ENCODE data around the gene SALL2. TPM values are rescaled to one million over a fixed set of nuclear protein-coding genes. Genes with fewer than 3 reads are reported as not detected.
"Not testable (repeated sequence)": the region's sequence is repeated elsewhere in the genome, so short reads cannot be mapped to it uniquely, and the experiment has no call there.

Gene SALL2
- total RNA-seq = 1 to 10 TPM; 6.2 to 6.7 TPM
- polyA plus RNA-seq = 1 to 10 TPM; 2.5 to 3.8 (median 2.5) TPM
- 0.34 to 5.6 (median 3.2) reads per million in 6 experiments for total RNA-seq

DNA sequence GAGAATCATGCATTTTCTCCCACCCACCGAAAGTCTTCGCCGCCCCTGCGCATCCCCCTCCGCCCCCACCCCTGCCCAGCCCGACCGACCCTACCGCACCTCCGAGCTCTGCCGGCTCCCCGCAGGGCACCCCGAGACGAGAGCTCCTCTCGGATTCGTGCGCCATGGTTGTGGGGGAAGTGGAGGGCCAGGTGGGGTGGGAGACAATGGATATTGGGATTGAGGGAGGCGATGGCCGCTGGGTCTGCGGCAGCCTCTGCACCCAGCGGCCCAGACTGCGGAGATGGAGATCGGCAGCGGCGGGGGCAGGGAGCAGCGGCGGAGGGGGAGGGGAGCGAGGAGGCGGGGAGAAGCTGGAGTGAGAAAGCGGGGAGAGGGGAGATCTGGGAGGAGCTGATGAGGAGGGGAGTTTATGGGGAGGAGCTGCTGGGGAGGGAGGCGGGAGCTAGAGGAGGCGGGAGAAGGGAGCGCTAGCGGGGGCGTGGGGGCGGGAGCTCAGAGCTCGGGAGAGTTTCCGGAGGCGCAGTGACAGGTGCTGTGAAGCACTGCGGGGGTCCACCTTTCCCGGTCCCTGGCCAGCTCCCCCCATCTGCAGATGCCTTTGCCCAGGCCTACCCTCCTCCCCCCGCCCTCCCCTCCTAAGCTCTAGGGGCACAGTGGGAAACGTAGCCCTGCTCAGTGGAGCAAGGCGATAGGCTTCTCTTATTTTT is at the start of gene SALL2:
Gene SALL2 (minus strand): TSS at position 385 of the 710 bp plus-strand sequence. CDS start 219 bp downstream, at position 166.
- DNase-seq (peak; percentile 26 to 78 (median 60)), ATAC-seq (peak; percentile 82 to 87)
- POLR2A ChIA-PET = interaction anchor here (0.7 to 4.8 kb wide), 10 partner anchors 9 to 1481 kb away, joined by 3 to 46 read pairs (median 4); partner anchors contain the start of genes CHD8, METTL3, RAB2B and TOX4
- H3K4me1 Mint-ChIP-seq = peaks cover 9 to 35% (median 19%) of the 10 kb centered on the region in 4 donors
- H3K9me3 Mint-ChIP-seq = no peaks in the 10 kb centered on the region
- H3K36me3 Mint-ChIP-seq = no peaks in the 10 kb centered on the region
- peaks cover 0 to 2% (median 0%) of the 10 kb centered on the region in 5 donors for H3K27me3 Mint-ChIP-seq
- H3K27ac Mint-ChIP-seq = peak within 1 kb of the TSS; percentile 75 to 94 (median 84)
- H3K4me3 Mint-ChIP-seq = peak within 1 kb of the TSS; percentile 77 to 96 (median 88)

DNA sequence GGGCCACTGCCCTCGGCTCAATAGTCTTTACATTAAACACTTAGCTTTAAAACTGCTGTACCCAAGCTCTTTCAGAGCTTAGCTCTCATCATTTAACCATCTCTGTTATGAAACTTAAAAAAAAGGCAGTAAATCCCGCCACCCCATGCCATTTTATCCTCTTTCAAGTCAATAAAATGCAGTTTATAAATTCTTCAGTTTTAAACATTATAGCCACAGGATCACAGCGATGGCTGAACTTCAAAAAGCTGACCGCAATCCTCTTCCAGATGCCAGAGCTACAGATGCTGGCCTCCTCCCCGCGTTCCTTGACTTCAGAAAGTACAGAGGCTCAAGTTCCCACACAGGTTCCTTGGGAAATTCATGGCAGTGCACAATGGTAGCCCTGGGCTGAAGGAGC is 49.5 kb upstream of the SALL2 start:
- Mint-ChIP-seq H3K36me3 (peaks cover 0 to 4% (median 0%) of the 10 kb centered on the region in 3 donors), H3K27ac (no peak overlapping the region), H3K4me1 (no peaks in the 10 kb centered on the region), H3K27me3 (peaks cover 4 to 19% (median 14%) of the 10 kb centered on the region in 5 donors), H3K9me3 (peaks cover 0 to 4% (median 0%) of the 10 kb centered on the region in 9 donors), H3K4me3 (no peak overlapping the region)
- no peak for ATAC-seq
- POLR2A ChIA-PET = no interaction called here
- DNase-seq = no peak

DNA sequence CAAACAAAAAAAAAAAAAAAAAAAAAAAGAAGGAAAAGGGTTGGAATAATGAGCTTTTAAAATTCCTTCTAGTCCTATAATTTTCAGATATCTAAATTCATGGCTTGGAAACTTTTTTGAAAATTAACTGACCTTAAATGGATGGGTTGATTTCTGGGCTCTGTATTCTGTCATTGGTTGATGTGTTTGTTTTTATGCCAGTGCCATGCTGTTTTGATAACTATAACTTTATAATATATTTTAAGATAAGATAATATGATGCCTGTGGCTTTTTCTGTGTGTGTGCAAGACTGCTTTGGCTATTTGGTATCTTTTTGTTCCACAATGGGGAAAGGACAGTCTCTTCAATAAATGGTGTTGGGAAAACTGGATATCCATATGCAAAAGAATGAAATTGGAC is 46.5 kb upstream of the SALL2 start:
- peaks cover 0 to 4% (median 0%) of the 10 kb centered on the region in 3 donors for H3K36me3 Mint-ChIP-seq

DNA sequence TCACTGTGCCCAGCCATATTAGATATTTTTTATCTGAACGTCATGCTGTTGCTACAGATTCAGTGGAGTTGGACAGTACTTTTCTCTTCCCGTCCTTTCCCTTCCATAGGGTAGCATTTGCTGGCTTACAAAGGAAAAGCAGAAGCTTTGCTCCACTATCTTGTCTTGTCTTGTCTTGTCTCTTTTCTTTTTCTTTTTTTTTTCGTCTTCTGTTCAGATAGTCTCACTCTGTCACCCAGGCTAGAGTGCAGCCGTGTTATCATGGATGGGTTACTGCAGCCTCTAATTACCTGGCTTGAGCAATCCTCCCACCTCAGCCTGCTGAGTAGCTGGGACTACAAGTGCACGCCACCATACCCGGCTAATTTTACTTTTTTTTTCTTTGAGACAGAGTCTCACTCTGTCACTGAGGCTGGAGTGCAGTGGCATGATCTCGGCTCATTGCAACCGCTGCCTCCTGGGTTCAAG is 32.6 kb upstream of the SALL2 start:
- peaks cover 3 to 6% (median 5%) of the 10 kb centered on the region in 4 donors for H3K4me1 Mint-ChIP-seq
- ATAC-seq = no peak
- peak overlapping the region in 1 of 10 donors; percentile 34 for H3K4me3 Mint-ChIP-seq
- no peaks in the 10 kb centered on the region for H3K36me3 Mint-ChIP-seq
- no peaks in the 10 kb centered on the region for H3K9me3 Mint-ChIP-seq
- H3K27ac Mint-ChIP-seq = peak overlapping the region in 2 of 10 donors; percentile 52 to 60
- DNase-seq = no peak
- POLR2A ChIA-PET = no interaction called here
- H3K27me3 Mint-ChIP-seq = no peaks in the 10 kb centered on the region

More for the DNA sequence above, 46.5 kb upstream of the SALL2 start:
- no peak for ATAC-seq
- POLR2A ChIA-PET = interaction anchor here (0.6 kb wide), 1 partner anchor 154 kb away, joined by 3 read pairs; no protein-coding TSS in a partner anchor
- Mint-ChIP-seq H3K27ac (no peak overlapping the region), H3K4me1 (no peaks in the 10 kb centered on the region), H3K4me3 (no peak overlapping the region), H3K9me3 (peaks cover 0 to 4% (median 0%) of the 10 kb centered on the region in 9 donors), H3K27me3 (peaks cover 4 to 29% (median 22%) of the 10 kb centered on the region in 5 donors)
- no peak for DNase-seq

DNA sequence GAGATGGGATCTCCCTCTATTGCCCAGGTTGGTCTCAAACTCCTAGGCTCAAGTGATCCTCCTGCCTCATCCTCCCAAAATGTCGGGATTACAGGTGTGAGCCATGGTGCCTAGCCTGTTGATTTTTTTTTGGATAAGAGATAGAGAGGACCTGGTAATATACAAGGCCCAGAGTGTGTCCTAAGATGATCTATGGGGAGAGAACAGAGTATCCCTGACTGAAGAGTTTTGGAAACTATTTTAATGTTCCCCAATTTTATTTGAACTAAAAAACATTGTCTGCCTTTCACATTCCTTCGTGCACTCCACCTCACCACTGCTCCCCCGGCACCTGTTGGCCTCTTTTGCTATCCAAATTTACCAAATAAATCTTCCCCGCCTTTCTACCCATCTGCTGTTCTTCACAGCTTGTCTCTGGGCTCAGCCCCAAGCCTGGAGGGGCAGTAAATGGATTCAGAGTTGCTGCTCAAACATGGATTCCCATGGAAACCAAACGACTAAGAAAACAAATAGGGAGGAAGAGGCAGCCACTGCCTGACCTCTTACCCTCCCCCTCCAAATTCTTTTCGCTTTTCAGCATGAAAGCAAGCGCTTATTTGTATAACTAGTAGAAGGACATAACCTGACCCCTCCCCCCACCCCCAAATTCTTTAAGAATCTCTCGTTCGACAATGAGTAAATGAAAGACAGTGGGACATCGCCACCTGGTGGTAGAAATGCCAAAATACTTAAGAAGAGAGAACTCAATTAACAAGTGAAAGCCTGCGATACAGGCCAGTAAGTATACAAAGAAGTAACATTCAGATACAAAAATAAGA is 31.1 kb upstream of the SALL2 start:
- peaks cover 3 to 6% (median 5%) of the 10 kb centered on the region in 4 donors for H3K4me1 Mint-ChIP-seq
- no peaks in the 10 kb centered on the region for H3K36me3 Mint-ChIP-seq
- POLR2A ChIA-PET = interaction anchor here (0.5 to 0.9 kb wide), 2 partner anchors 61 to 99 kb away, joined by 3 to 5 read pairs; no protein-coding TSS in a partner anchor
- H3K4me3 Mint-ChIP-seq = peak overlapping the region; percentile 1 to 65 (median 34)
- ATAC-seq (peak; percentile 80 to 82), DNase-seq (peak; percentile 43 to 91 (median 76))
- H3K9me3 Mint-ChIP-seq = no peaks in the 10 kb centered on the region
- H3K27me3 Mint-ChIP-seq = no peaks in the 10 kb centered on the region
- H3K27ac Mint-ChIP-seq = peak overlapping the region in 9 of 10 donors; percentile 4 to 91 (median 83)

DNA sequence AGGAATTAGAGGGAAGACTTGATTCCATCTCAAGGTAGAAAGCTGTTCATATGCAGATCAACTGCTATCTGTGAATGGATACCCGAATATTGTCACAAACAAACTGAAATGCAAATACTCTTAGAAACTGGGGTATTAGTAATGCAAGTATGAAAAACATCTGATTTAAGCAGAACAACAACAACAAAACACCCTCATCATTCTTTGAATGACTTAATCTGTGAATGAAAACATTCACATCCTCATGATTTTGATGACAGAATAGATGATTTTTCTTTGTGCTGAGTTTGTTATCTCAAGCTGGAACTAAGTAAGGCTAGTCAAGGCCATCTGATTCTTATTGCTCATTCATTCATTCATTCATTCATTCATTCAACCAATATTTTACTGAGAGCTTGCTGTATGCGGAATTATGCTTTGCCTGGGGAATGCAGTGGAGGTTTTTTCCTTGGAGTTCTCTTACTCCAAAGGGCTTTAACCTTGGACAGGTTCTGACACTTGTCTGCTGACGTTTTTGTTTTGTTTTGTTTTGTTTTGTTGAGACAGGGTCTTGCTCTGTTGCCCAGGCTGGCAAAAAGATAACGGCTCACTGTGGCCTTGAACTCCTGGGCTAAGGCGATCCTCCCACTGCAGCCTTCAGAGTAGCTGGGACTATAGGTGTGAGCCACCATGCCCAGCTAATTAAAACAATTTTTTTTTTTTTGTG is 30.4 kb upstream of the SALL2 start:
- POLR2A ChIA-PET = interaction anchor here (0.5 to 0.9 kb wide), 5 partner anchors 44 to 101 kb away, joined by 3 to 5 read pairs (median 4); partner anchors contain the start of gene CHD8

DNA sequence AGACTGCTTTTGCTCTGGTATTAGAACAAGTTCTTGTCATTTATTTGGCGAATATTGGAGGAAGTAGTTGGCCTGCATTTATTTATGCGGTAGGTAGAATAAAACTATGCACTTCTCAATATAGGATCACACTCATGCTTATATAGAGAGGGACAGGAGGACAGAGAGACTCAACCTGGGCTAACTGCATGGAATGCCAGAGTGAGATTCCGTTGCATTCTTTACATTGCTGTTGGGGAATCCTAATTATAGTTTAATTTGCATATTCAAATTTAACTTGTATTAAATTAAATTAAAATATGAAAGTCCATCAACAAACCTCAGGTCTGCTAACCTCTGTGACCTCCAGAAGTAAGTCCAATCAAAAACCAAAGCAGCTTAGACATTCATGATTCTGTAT is 27.1 kb upstream of the SALL2 start:
- no peak for DNase-seq
- Mint-ChIP-seq H3K36me3 (no peaks in the 10 kb centered on the region), H3K9me3 (no peaks in the 10 kb centered on the region), H3K27me3 (peaks cover 0 to 9% (median 3%) of the 10 kb centered on the region in 5 donors), H3K4me3 (no peak overlapping the region), H3K27ac (no peak overlapping the region), H3K4me1 (peaks cover 3 to 6% (median 5%) of the 10 kb centered on the region in 4 donors)
- POLR2A ChIA-PET = no interaction called here
- ATAC-seq = no peak

More for the DNA sequence above, 30.4 kb upstream of the SALL2 start:
- Mint-ChIP-seq H3K36me3 (no peaks in the 10 kb centered on the region), H3K4me1 (peaks cover 3 to 6% (median 5%) of the 10 kb centered on the region in 4 donors), H3K9me3 (no peaks in the 10 kb centered on the region), H3K27me3 (peaks cover 0 to 3% (median 0%) of the 10 kb centered on the region in 5 donors), H3K4me3 (no peak overlapping the region), H3K27ac (peak overlapping the region in 3 of 10 donors; percentile 25 to 71 (median 27))
- no peak for DNase-seq
- no peak for ATAC-seq

DNA sequence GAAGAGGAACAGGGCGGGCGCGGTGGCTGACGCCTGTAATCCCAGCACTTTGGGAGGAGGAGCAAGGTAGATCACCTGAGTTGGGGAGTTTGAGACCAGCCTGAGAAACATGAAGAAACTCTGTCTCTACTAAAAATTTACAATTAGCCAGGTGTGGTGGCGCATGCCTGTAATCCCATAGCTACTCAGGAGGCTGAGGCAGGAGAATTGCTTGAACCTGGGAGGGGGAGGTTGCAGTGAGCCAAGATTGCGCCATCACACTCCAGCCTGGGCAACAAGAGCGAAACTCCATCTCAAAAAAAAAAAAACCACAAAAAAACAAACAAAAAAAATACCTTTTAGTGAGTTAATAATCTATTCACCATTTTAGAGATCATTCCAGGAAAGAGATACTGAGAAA is 18.4 kb upstream of the SALL2 start:
- H3K4me3 Mint-ChIP-seq, H3K4me1 Mint-ChIP-seq, ATAC-seq, DNase-seq, POLR2A ChIA-PET, H3K36me3 Mint-ChIP-seq, H3K9me3 Mint-ChIP-seq, H3K27ac Mint-ChIP-seq: not testable (repeated sequence)
- peaks cover 0 to 14% (median 10%) of the 10 kb centered on the region in 5 donors for H3K27me3 Mint-ChIP-seq

DNA sequence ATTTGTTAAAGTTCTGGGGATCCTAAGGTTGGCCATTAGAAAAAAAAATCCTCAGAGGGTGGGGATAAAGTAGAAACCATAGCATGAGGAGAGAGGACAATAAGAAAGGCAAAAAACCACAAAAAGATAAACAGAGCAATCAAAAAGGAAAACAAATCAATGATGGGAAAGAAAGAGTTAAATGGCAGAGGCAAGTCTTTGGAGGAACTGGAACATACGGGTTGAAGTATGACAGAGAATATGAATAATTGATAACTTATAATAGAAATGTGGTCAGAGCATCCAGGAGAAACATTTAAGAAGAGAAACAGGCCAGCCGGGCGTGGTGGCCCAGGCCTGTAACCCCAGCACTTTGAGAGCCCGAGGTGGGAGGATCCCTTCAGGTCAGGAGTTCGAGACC is 17.8 kb upstream of the SALL2 start:
- Mint-ChIP-seq H3K4me1 (peaks cover 0 to 2% (median 0%) of the 10 kb centered on the region in 4 donors), H3K27ac (peak overlapping the region in 1 of 10 donors; percentile 43), H3K36me3 (no peaks in the 10 kb centered on the region), H3K9me3 (no peaks in the 10 kb centered on the region), H3K27me3 (peaks cover 4 to 16% (median 15%) of the 10 kb centered on the region in 5 donors), H3K4me3 (no peak overlapping the region)
- no peak for ATAC-seq
- POLR2A ChIA-PET = no interaction called here
- no peak for DNase-seq

DNA sequence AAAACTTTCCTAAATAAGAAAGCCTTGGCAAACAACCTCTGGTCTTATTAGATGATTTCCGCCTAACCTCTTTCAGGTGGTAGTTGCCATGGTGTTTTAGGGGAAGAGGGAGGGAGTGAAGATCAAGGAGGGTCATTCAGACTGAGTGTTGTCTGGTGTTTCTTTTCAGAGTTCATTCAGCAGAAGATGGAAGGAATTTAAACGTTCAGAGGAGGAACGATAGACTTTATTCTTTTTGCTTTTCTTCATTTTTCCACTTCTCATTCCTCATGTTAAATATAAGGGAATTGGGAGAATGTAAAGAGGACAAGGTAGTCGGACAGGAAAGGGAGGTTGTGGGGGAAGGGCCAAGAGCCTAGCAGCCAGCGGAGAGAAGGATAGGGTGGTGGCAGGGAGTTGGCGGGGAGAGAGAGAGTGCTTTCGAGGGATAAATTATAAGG is 17.4 kb upstream of the SALL2 start:
- Mint-ChIP-seq H3K27me3 (peaks cover 7 to 21% (median 20%) of the 10 kb centered on the region in 5 donors), H3K27ac (peak overlapping the region in 2 of 10 donors; percentile 12 to 24), H3K4me3 (no peak overlapping the region), H3K36me3 (no peaks in the 10 kb centered on the region), H3K4me1 (peaks cover 0 to 2% (median 0%) of the 10 kb centered on the region in 4 donors), H3K9me3 (no peaks in the 10 kb centered on the region)
- POLR2A ChIA-PET = no interaction called here
- ATAC-seq (no peak), DNase-seq (no peak)

DNA sequence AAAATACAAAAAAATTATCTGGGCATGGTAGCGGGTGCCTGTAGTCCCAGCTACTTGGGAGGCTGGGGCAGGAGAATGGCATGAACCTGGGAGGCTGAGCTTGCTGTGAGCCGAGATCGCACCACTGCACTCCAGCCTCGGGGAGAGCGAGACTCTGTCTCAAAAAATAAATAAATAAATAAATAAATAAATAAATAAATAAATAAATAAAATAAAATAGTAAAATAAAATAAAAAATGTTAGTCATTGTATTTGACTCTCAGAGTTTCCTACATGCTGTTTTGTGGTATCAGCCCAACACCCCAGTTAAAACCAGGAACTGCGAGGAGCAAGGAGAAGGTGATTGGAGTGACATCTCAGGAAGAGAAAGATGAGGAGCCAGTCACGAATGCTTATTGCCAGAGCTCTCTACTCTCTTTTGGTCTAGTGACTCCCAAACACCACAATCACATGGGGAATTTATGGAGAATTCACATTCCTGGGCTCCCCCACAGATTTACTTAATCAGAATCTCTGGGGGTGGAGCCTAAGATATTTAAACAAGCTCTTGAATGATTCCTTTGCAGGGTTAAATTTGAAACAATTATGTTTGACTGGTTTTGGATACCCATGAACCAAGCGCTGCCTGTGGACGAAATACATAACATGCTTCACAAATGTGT is 15.4 kb upstream of the SALL2 start:
- Mint-ChIP-seq H3K27me3 (peaks cover 17 to 41% (median 35%) of the 10 kb centered on the region in 5 donors), H3K36me3 (peaks cover 0 to 5% (median 0%) of the 10 kb centered on the region in 3 donors), H3K4me3 (no peak overlapping the region), H3K4me1 (peaks cover 5 to 8% (median 6%) of the 10 kb centered on the region in 4 donors), H3K9me3 (no peaks in the 10 kb centered on the region), H3K27ac (no peak overlapping the region)
- POLR2A ChIA-PET = interaction anchor here (1.2 kb wide), 1 partner anchor 31 kb away, joined by 3 read pairs; no protein-coding TSS in a partner anchor
- DNase-seq (no peak), ATAC-seq (no peak)

All from naive thymus-derived CD8-positive, alpha-beta T cell (primary cell).